Epithelial cell of esophagus (primary cell): ENCODE data around the gene EVX1.

Source experiments
- DNase-seq: peaks from one replicate; pipeline ENCODE4 v3.0.0; 2010; ENCODE audit warnings: low read depth
- H3K4me3 ChIP-seq: 2 replicates; pipeline ENCODE4 v1.5.1; 2011; ENCODE audit warnings: mild to moderate bottlenecking, low read length, control low read depth
- CTCF ChIP-seq: IDR thresholded peaks from 2 replicates; pipeline ENCODE4 v1.5.1; 2011; ENCODE audit warnings: low read depth, mild to moderate bottlenecking, low read length, control low read depth, inconsistent platforms; ENCODE audit not compliant: insufficient read depth; ENCODE audit errors: missing control alignments

EVX1 gene

GRCh38 chr7:27277628-27278027, 35.0 kb downstream of the EVX1 start:
- peak; percentile 73 for DNase-seq
- no peak overlapping the region for H3K4me3 ChIP-seq
- no peak for TF ChIP-seq CTCF

DNA sequence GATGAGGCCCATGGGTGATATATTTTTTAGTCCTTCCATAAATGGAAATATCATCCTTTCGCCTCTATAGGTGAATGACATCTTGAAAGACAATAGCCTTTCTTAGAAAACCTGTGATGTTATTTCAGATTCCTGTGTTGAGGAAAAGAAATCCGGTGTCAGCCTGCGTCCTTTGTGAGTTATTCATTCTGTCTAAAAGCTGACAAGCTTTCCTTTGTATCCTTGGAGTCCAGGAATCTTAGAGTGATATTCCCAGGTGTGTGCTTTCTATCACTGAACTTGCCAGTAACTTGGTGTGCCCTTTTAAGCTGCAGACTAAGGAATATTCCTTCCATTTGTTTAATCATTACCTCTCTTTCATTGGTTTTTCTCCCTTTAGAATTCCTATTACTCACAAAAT, 41.0 kb downstream of the EVX1 start:
- no peak for DNase-seq
- TF ChIP-seq CTCF = no peak
- no peak overlapping the region for H3K4me3 ChIP-seq

DNA sequence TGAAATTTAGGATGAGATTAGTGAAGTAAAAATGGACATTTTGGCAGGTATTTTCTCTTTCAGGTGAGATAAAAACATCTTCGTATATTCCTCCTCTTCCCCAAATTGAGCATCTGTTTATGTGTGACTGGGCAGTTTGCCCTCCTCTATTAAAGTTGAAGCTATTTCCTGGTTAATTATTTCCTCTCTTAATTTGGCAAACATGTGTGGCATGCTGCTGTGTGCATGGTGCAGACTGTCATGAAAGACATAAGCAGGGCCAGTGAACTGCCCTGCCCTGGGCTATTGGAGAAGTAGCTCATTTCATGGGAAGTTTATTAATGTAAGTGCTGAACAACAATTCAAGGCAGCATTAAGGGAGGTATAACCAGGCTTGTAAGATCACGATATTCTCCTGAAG, 52.6 kb downstream of the EVX1 start:
- DNase-seq = no peak
- no peak for TF ChIP-seq CTCF
- H3K4me3 ChIP-seq = no peak overlapping the region

- TF ChIP-seq CTCF = no peak
- no peak overlapping the region for H3K4me3 ChIP-seq
- DNase-seq = no peak
These were observed 54.8 kb downstream of the EVX1 start for GRCh38 chr7:27297356-27297755.
